Neural progenitor cell (in vitro differentiated cells): ENCODE data around the gene SURF4.
"Not testable (repeated sequence)": the region's sequence is repeated elsewhere in the genome, so short reads cannot be mapped to it uniquely, and the experiment has no call there.

Source experiments
- EZH2 ChIP-seq: fragments of 200-600 bp; sonication (generic); IDR thresholded peaks from 2 replicates; pipeline ENCODE4 v1.6.1; 2017; ENCODE audit warnings: antibody characterized with exemption, mild to moderate bottlenecking, moderate library complexity
- EZH2phosphoT487 ChIP-seq: fragments of 200-600 bp; sonication (generic); IDR thresholded peaks from 2 replicates; pipeline ENCODE4 v1.6.1; 2017; ENCODE audit warnings: antibody characterized with exemption
- TF ChIP-seq, protein P1 (sequence below): fragments of 200-600 bp; sonication (generic); IDR thresholded peaks from 2 replicates; pipeline ENCODE4 v1.5.1; 2017; ENCODE audit warnings: antibody characterized with exemption, mild to moderate bottlenecking

DNA sequence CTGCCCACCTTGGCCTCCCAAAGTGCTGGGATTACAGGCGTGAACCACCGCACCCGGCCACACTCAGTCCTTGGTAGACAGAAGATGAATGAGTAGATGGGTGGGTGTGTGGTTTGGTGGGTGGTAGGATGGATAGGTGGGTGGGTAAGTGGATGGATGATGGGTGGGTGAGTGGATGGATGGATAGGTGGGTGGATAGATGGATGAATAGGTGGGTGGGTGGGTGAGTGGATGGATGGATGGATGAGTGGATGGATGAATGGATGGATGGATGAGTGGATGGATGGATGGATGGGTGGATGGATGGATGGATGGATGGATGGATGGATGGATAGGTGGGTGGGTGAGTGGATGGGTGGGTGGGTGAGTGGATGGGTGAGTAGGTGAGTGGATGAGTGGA lies 16.4 kb upstream of the SURF4 start:
- not testable (repeated sequence) for TF ChIP-seq EZH2phosphoT487, EZH2
- TF ChIP-seq, protein P1, sequence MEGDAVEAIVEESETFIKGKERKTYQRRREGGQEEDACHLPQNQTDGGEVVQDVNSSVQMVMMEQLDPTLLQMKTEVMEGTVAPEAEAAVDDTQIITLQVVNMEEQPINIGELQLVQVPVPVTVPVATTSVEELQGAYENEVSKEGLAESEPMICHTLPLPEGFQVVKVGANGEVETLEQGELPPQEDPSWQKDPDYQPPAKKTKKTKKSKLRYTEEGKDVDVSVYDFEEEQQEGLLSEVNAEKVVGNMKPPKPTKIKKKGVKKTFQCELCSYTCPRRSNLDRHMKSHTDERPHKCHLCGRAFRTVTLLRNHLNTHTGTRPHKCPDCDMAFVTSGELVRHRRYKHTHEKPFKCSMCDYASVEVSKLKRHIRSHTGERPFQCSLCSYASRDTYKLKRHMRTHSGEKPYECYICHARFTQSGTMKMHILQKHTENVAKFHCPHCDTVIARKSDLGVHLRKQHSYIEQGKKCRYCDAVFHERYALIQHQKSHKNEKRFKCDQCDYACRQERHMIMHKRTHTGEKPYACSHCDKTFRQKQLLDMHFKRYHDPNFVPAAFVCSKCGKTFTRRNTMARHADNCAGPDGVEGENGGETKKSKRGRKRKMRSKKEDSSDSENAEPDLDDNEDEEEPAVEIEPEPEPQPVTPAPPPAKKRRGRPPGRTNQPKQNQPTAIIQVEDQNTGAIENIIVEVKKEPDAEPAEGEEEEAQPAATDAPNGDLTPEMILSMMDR, result not testable (repeated sequence)
